ENCODE measurements around the gene OR4D11. TPM values are rescaled to one million over a fixed set of nuclear protein-coding genes. Genes with fewer than 3 reads are reported as not detected.
"Not testable (repeated sequence)": the region's sequence is repeated elsewhere in the genome, so short reads cannot be mapped to it uniquely, and the experiment has no call there.

OR4D11 gene
- not detected for polyA plus RNA-seq

DNA sequence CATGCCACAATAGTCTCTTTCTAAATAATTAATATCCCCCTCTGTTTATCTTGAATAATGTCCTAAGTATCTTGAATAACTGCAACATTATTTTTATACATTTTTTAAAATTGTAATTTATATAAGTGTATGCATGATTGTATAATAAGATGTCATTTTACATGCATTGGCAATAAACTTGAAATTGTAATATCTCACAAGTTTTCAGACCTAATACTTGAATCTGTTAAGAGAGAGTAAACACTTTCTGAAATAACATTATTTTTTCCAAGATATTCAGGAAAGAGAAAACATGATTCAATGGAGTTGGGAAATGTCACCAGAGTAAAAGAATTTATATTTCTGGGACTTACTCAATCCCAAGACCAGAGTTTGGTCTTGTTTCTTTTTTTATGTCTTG, at the start of gene OR4D11:
Gene OR4D11 (plus strand): TSS at position 301 of the 400 bp plus-strand sequence. CDS start 0 bp downstream, at position 301.
- H3K27ac ChIP-seq (ENCODE audit: low read depth, low read length) = no peak within 1 kb of the TSS

DNA sequence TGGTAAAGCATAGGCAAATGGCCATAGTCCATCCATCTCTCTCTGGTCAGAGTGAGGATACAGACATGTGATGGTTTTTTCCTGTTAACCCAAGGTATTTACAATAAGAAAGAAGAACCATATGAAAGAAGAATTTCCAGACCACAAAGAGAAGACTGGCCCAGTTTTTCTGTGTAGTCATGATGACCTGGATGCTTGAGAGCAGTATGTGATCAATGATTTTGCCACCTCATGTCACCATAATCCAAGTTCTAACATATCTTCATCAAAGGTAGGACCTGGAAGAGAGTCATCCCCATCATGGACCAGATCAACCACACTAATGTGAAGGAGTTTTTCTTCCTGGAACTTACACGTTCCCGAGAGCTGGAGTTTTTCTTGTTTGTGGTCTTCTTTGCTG, 46.7 kb upstream of the OR4D11 start, which contains the start of gene OR4D6:
Gene OR4D6 (plus strand): TSS at position 301 of the 400 bp plus-strand sequence. CDS start 0 bp downstream, at position 301.
- H3K27ac ChIP-seq (ENCODE audit: low read depth, low read length) = no peak within 1 kb of the TSS
- WGBS, 3 donors = 81 to 89% (median 84%) methylated on average over 2 of the region's 2 CpGs

- no peak overlapping the region for H3K27ac ChIP-seq (ENCODE audit: low read depth, low read length)
- WGBS, 3 donors = 62 to 77% (median 76%) methylated on average over 3 of the region's 3 CpGs
Measured at GRCh38 chr11:59459916-59460315, 43.5 kb upstream of the OR4D11 start.

- WGBS, 3 donors = 39 to 55% (median 40%) methylated on average over 5 of the region's 5 CpGs
- H3K27ac ChIP-seq (ENCODE audit: low read depth, low read length) = no peak overlapping the region
Measured at GRCh38 chr11:59463190-59463641, 40.2 kb upstream of the OR4D11 start.

GRCh38 chr11:59473015-59473414, 30.4 kb upstream of the OR4D11 start, which contains the start of gene OR4D10:
Gene OR4D10, plus strand, starts transcription at chr11:59473315. Its CDS starts 4,115 bp downstream, at chr11:59477430.
- no peak within 1 kb of the TSS for H3K27ac ChIP-seq (ENCODE audit: low read depth, low read length)

DNA sequence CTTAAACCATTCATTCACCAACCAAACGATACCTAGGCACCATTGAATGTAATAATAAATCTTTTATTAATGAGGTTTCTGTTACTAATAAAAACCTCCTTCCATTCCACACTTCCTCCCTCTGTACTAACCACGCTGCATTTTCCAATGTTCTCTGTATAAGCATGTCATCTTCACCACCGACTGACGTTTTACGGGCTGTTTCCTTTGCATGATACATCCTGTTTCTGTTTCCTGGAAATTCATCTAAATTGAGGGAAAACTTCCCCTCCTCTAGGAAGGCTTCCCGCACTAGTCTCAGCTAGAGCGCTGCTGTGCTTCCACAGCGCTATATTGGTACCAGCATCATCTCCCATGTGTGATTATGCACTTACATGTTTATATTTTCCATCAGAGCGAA, 28.2 kb upstream of the OR4D11 start:
- 54 to 68% (median 56%) methylated on average over 9 of the region's 9 CpGs for WGBS, 3 donors

DNA sequence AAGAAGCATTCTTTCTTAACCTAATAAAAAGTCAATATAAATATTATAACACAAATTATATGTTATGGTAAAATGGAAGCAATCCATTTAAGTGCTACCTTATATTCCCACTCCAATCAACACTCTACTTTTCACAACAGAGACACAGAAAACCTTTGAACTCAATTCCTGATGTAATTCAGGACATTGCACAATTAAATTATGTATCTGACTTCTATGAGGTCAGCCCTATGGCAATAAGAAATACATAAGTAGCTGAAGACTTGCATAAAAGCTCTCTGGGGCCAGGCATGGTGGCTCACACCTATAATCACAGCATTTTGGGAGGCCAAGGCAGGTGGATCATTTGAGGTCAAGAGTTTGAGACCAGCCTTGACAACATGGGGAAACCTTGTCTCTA, 23.5 kb upstream of the OR4D11 start:
- H3K27ac ChIP-seq (ENCODE audit: low read depth, low read length) = no peak overlapping the region

More for the DNA sequence above, 28.2 kb upstream of the OR4D11 start:
- H3K27ac ChIP-seq (ENCODE audit: low read depth, low read length) = no peak overlapping the region

GRCh38 chr11:59480359-59480758, 23.0 kb upstream of the OR4D11 start:
- 77 to 89% (median 83%) methylated on average over 3 of the region's 3 CpGs for WGBS, 3 donors
- H3K27ac ChIP-seq (ENCODE audit: low read depth, low read length) = no peak overlapping the region

GRCh38 chr11:59501931-59502330, 1.4 kb upstream of the OR4D11 start:
- 45 to 94% (median 45%) methylated on average over 1 of the region's 1 CpG for WGBS, 3 donors
- no peak overlapping the region for H3K27ac ChIP-seq (ENCODE audit: low read depth, low read length)

DNA sequence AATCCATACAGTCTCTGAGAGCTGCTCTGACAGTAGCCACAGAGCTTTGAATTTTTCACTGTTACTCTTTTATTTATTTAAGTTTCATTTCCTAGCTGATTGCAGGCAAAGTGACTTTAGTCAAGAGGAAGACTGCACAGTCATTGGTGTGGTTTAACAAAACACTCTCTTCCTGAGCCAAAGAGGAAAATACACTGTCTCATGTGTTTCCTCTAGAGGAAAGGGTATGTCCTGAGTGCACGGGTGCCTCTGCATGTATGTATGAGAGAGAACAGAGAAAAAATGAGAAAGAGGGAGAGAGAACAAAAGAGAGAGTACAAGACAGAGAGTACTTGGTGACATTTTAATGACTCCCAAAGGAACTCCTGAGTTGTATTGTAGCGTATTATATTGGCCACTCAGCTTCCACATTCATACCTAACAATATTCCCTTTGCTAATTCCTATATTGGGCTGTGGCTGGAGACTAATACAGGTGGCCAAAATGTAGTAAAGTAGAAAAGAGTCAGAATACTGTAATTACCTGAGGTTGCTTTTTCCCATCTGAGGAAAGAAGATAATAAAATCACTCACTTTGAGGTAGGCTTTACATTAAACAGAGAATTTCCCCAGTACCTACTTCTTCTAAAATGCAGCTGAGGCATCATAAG, 7.7 kb downstream of the OR4D11 start, which contains the start of gene OR4D9:
Gene OR4D9 (plus strand): TSS at position 599 of the 649 bp plus-strand sequence. CDS start 3,374 bp downstream, outside the sequence.
- 11 to 37% (median 19%) methylated on average over 2 of the region's 2 CpGs for WGBS, 3 donors
- no peak within 1 kb of the TSS for H3K27ac ChIP-seq (ENCODE audit: low read depth, low read length)

GRCh38 chr11:59511675-59512074, 8.3 kb downstream of the OR4D11 start:
- 54 to 65% (median 54%) methylated on average over 1 of the region's 1 CpG for WGBS, 3 donors
- H3K27ac ChIP-seq (ENCODE audit: low read depth, low read length) = no peak overlapping the region

DNA sequence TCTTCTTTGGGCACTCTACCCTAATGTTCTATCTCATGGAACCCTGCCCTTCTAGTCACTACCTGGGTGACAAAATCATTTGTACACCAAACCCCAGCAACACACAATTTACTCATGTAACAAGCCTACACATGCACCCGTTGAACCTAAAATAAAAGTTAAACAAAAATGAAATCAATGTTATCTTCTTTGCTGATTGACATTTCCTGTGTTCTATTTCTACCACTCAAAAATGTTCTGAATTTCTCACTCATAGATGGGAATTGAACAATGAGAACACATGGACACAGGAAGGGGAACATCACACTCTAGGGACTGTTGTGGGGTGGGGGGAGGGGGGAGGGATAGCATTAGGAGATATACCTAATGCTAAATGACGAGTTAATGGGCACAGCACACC, 16.8 kb downstream of the OR4D11 start:
- WGBS, 3 donors = 58 to 66% (median 66%) methylated on average over 2 of the region's 2 CpGs
- not testable (repeated sequence) for H3K27ac ChIP-seq (ENCODE audit: low read depth, low read length)

- no peak overlapping the region for H3K27ac ChIP-seq (ENCODE audit: low read depth, low read length)
- 71 to 82% (median 75%) methylated on average over 5 of the region's 5 CpGs for WGBS, 3 donors
Measured at GRCh38 chr11:59520741-59521140, 17.4 kb downstream of the OR4D11 start.

DNA sequence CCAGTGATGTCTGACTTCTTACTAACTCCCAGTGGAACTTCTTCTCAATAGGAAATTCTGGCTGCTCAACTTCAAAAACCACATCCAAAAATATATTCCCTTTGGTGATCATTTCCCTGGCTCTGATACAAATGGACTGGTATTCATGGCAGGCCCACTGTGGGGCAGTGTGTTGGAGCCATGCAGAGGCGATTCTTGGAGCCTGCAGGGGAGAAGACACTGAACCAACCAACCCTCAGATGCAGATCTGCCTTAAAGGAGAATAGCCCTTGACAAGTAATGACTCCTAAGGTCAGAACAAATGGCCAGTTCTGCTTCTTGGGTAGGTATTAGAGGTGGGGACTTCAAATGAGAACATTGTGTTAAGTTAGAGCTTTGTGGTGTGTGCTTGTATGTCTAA, 20.2 kb downstream of the OR4D11 start:
- 14 to 38% (median 31%) methylated on average over 1 of the region's 1 CpG for WGBS, 3 donors

DNA sequence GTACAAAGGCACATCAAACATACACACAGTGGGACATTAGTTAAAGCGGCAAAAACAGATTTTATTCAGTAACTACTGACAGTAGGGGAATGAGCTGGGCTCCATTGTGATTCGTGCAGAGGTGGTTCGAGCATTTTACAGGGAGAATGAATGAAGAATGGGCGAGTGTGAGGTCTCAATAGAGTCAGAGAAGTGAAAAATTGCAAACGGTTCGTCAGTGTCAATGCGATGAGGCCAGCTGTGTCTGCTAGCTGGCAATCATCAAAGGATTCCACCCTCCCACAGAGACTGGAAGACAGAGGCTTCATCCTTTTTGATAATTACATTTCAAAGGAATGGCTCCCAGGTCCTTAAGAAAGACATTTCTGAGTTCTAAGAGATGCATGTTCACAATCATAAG, 25.3 kb downstream of the OR4D11 start:
- H3K27ac ChIP-seq (ENCODE audit: low read depth, low read length) = no peak overlapping the region
- WGBS, 3 donors = 52 to 64% (median 61%) methylated on average over 7 of the region's 7 CpGs

More for the DNA sequence above, 20.2 kb downstream of the OR4D11 start:
- no peak overlapping the region for H3K27ac ChIP-seq (ENCODE audit: low read depth, low read length)

GRCh38 chr11:59532620-59533019, 29.2 kb downstream of the OR4D11 start:
- WGBS, 3 donors = 66 to 86% (median 84%) methylated on average over 2 of the region's 2 CpGs
- H3K27ac ChIP-seq (ENCODE audit: low read depth, low read length) = no peak overlapping the region

- no peak overlapping the region for H3K27ac ChIP-seq (ENCODE audit: low read depth, low read length)
- 83 to 89% (median 84%) methylated on average over 1 of the region's 1 CpG for WGBS, 3 donors
Measured at GRCh38 chr11:59534676-59535075, 31.3 kb downstream of the OR4D11 start.

DNA sequence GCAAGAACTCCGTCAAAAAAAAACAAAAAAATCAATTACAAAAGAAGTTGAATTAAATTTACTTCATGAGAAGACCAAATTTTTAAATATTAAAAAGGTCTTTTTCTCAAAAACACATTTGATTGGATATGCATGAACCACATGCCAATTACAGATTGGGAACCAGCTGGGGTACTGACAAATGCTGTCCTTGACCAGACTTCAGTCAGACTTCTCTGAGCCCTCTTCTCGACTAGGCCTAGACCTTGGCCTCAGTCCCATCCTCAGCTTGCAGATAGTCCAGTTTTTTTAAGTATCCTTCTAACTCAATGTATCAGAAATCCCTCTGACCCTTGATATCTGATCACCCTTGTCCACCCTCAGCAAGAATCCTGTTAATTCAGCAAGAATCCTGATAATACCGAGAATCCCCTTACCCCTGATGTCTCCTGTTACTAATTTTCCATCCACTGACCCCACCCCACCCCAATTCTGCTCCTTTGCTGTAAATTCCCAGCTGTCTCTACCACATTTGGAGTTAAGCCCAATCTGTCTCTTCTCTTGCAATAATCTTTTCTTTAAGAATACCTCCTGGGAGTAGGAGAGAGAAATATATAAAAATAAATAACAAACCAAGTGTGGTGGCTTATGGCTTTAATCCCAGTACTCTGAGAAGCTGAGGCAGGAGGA, 38.9 kb downstream of the OR4D11 start:
- no peak overlapping the region for H3K27ac ChIP-seq (ENCODE audit: low read depth, low read length)
- 73 to 78% (median 75%) methylated on average over 3 of the region's 3 CpGs for WGBS, 3 donors

GRCh38 chr11:59543713-59544112, 40.3 kb downstream of the OR4D11 start:
- not testable (repeated sequence) for H3K27ac ChIP-seq (ENCODE audit: low read depth, low read length)
- WGBS, 3 donors = 87 to 90% (median 90%) methylated on average over 3 of the region's 3 CpGs

DNA sequence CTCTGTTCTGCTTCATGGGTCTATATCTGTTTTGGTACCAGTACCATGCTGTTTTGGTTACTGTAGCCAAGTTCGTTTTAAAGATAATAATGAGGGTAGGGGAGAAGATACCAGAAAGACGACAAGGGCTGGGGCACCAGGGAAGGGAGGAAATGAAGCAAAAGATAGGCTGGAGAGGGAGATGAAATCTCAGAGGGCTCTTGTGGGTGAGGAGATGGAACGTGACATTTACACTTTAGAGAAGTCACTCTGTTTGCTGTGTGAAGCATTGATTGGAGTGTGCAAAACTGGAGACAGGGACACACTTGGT, 41.4 kb downstream of the OR4D11 start:
- no peak overlapping the region for H3K27ac ChIP-seq (ENCODE audit: low read depth, low read length)
- 69 to 79% (median 77%) methylated on average over 3 of the region's 3 CpGs for WGBS, 3 donors
